Measurements from ENCODE around the gene ZDHHC17.

ZDHHC17 gene

GRCh38 chr12:76813972-76814371, 50.1 kb downstream of the ZDHHC17 start:
- no peak for DNase-seq (ENCODE audit: low read depth in 2 of 2, low spot score in 1 of 2)

GRCh38 chr12:76820888-76821482, 57.1 kb downstream of the ZDHHC17 start:
- DNase-seq (ENCODE audit: low read depth in 2 of 2, low spot score in 1 of 2): no peak

DNA sequence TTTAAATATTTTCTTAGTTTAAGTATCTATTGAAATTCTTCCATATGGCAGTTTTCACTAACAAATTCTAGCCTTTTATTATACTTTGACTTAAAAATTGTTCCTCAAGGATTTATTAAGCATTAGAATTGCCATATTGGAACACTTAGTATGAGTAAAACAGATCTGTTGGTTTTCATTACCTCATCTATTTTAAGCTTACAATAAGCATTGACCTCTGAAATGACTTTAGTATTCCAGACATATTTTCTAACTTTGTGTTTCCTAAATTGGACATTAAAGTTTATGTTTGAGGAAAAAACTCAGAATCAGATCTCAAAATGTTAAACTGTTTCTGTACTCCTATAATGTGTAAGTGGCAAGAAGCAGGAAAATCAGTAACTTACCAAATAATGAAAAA, 66.5 kb downstream of the ZDHHC17 start:
- no peak for DNase-seq (ENCODE audit: low read depth in 2 of 2, low spot score in 1 of 2)

- DNase-seq (ENCODE audit: low read depth in 2 of 2, low spot score in 1 of 2): no peak
These were observed 72.7 kb downstream of the ZDHHC17 start for GRCh38 chr12:76836633-76837032.

- DNase-seq (ENCODE audit: low read depth in 2 of 2, low spot score in 1 of 2): no peak
These were observed 83.3 kb downstream of the ZDHHC17 start for GRCh38 chr12:76847260-76847659.

DNA sequence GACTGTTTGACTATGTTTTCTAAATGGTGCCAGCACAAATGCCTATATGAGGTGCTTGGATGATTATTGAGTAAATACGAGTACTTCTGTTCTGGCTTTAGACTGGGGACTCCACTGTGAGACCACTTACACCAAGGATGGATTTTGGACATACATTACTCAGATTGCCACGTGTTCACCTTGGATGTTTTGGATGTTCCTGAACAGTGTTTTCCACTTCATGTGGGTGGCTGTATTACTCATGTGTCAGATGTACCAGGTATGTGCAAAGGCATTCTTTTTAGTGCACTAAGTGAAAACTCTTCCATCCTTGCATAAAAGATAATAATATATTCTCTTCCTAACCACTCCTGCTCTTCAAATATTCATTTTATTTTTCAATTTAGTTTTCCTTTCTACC, 84.2 kb downstream of the ZDHHC17 start:
- no peak for DNase-seq (ENCODE audit: low read depth in 2 of 2, low spot score in 1 of 2)

- no peak for DNase-seq (ENCODE audit: low read depth in 2 of 2, low spot score in 1 of 2)
These were observed 88.2 kb downstream of the ZDHHC17 start for GRCh38 chr12:76852106-76852505.

DNA sequence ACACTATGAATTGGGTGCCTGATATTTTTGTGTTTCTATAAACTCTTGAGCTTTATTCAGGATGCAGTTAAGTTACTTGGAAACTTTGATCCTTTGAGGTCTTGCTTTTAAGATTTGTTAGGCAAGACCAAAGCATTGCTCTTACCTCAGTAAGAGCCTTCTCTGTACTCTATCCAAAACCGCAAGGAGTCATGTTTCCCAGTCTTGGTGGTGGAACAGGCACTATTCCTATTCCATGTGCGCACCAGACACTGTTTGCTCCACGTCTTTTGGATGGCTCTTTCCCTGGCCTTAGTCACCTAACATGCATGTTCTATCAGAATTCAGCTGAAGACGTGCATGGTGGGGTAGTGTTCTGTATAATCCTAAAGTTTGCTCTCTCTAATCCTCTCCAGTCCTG, 91.4 kb downstream of the ZDHHC17 start:
- no peak for DNase-seq (ENCODE audit: low read depth in 2 of 2, low spot score in 1 of 2)

- DNase-seq (ENCODE audit: low read depth in 2 of 2, low spot score in 1 of 2): no peak
These were observed 92.2 kb downstream of the ZDHHC17 start for GRCh38 chr12:76856018-76856644.

DNA sequence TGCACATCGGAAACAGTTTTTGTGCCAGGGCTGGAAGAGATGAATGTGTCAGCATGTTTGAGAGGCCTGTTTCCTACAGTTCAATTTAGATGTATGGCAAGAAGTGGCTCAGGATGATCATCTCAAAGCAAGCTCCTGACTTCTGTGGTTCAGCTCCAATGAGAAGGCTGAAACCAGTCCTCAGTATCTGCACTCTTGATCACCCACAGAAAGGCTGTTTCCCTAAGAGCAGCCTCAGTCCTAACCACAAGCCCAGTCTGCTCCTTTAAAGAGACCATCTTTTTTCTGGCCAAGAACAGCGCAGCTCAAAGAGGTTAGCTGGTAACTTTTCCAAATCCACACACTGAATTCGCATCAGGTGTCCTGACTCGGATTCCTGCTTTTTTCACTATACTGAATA, 95.7 kb downstream of the ZDHHC17 start:
- no peak for DNase-seq (ENCODE audit: low read depth in 2 of 2, low spot score in 1 of 2)

DNA sequence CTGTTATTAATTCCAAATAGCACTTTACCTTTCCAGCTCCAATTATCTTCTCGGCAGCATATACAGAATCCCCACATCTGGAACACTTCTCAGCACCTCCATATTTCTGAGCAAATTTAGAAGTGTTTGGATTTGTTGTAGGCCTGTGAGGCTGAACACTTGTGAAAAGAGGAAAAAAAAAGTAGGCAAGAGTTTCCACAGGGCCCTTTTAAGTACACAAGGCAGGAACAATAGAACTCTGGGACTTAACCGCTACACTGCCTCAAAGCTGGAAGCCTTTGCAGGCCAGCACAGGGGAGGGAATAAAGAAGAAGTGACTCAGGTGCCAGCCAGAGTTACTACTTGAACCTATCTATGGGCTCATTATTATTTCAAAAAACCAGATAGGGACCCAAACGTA, 96.3 kb downstream of the ZDHHC17 start:
- no peak for DNase-seq (ENCODE audit: low read depth in 2 of 2, low spot score in 1 of 2)

DNA sequence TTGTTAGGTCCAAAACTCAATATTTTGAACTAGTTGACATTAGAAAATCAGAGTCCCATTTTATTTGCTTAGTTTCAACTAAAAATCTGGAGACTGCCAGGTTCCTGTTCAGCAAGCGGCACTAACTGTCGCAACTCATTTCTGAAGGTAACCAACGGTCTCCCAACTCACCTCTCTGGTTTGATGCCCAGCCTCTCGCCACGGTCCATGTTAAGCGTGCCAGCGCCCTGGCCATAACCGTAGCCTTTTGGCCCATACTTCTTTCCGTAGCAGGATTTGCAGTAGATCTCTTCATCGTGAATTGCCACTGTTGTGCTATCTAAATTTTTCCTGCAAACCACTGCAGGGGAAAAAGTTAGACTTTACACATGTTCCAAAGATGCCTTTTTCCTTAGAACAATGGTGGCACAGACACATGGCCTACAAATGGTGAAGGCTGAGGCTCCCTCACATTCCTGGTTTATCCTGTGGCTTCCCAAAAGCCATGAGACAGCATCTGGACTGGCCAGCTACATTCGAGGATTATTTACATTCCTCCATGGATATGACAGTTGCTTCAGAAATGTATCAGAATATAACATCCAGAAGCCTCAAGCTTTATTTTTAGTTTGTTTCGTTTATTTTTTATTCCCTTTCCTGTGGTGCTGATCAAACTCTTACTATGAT, 99.2 kb downstream of the ZDHHC17 start:
- DNase-seq (ENCODE audit: low read depth in 2 of 2, low spot score in 1 of 2): no peak

GRCh38 chr12:76863837-76864236, 99.9 kb downstream of the ZDHHC17 start:
- DNase-seq (ENCODE audit: low read depth in 2 of 2, low spot score in 1 of 2): no peak

GRCh38 chr12:76864791-76865400, 101.0 kb downstream of the ZDHHC17 start:
- no peak for DNase-seq (ENCODE audit: low read depth in 2 of 2, low spot score in 1 of 2)

- DNase-seq (ENCODE audit: low read depth in 2 of 2, low spot score in 1 of 2): no peak
These were observed 102.2 kb downstream of the ZDHHC17 start for GRCh38 chr12:76866151-76866567.

DNA sequence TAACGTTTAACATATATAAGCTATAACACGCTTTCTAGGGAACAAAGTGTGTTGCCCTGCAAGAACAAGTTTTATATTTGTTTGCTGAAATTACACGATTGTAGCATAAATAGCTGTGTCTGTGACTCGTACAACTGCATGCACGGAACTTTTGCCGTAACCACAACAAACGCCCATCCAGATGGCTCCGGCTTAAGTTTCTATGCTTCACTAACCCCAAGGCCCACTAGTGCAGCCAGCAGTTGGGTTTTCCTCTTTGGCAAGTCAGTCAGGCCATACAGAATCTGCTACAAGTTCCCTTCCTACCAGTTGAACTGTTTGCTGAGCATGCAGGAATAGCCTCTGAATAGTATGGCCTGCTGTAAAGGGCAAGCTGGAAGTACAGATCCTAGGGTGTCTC, 102.8 kb downstream of the ZDHHC17 start:
- no peak for DNase-seq (ENCODE audit: low read depth in 2 of 2, low spot score in 1 of 2)

GRCh38 chr12:76871082-76871481, 107.2 kb downstream of the ZDHHC17 start:
- no peak for DNase-seq (ENCODE audit: low read depth in 2 of 2, low spot score in 1 of 2)

DNA sequence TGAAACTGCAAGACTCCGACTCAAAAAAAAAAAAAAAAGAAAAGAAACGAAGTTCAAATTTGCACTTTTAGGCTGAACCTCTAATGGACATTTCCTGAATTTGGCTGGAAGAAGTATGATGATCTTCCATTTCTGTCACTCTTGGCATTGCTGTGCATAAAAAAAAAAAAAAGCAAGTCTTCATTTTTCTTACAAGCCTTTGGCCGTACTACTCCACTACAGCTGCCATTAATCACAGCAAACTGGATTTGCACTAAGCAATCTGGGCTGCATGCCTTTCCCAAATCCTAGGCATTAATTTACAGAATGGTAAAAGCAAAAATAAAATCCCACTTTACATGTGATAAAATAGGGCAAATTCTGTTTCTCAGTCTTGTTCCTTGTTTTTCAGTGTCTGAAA, 107.8 kb downstream of the ZDHHC17 start:
- DNase-seq (ENCODE audit: low read depth in 2 of 2, low spot score in 1 of 2): no peak

- no peak for DNase-seq (ENCODE audit: low read depth in 2 of 2, low spot score in 1 of 2)
These were observed 108.5 kb downstream of the ZDHHC17 start for GRCh38 chr12:76872415-76872814.

- DNase-seq (ENCODE audit: low read depth in 2 of 2, low spot score in 1 of 2): no peak
These were observed 110.1 kb downstream of the ZDHHC17 start for GRCh38 chr12:76874027-76874426.

DNA sequence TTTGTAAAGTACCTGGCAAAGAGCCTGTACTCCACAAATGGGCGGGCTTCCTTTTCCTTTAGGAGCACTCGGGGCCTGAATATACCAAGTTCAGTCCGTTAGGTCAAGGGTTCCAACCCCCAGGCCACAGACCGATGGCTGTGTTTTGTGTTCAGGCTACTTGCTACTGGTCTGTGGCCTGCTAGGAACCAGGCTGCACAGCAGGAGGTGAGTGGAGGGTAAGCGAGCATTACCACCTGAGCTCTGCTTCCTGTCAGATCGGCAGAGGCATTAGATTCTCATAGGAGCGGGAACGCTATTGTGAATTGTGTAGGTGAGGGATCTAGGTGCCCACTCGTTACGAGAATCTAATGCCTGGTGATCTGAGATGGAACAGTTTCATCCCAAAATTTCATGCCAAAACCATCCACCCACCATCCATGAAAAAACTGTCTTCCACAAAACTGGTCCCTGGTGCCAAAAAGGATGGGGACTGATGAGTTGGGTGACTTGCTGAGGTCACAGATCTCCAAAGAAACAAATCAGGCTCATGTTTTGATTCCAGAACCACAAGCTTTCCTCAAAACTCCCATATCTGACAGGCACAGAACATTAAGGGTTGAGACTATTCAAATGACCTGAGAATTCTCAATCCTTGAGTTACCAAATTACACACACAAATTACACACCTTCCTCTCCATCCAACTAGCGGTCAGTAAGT, 110.7 kb downstream of the ZDHHC17 start:
- DNase-seq (ENCODE audit: low read depth in 2 of 2, low spot score in 1 of 2): no peak
